ENCODE measurements around the gene MLLT3.

The MLLT3 gene

GRCh38 chr9:20349568-20349967, 272.7 kb downstream of the MLLT3 start:
- DNase-seq (no peak), ATAC-seq (replicated peaks) (no peak)
- Mint-ChIP-seq H3K4me3 (no peak overlapping the region), H3K9me3 (no peaks in the 10 kb centered on the region), H3K4me1 (peaks cover 0 to 2% of the 10 kb centered on the region in 2 donors), H3K36me3 (peaks cover 0 to 3% of the 10 kb centered on the region in 2 donors), H3K27me3 (no peaks in the 10 kb centered on the region), H3K27ac (no peak overlapping the region)

DNA sequence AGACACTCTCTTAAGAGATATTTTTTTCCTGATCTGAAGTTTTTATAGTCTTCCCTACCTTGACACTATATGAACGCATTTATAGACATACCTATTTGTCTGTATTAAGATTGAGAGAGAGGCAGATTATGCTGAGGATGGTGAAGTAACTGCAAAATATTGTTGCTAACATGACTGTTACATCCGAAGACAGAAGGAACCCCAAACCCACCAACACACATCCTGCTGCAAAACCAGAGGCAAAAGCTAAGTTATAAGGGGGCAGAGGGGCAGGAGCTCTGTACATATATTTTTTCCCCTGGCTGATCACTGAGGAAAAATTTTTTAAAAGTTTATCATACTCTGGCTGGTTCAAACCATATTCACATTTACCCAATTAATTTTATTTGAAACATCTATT, 279.0 kb downstream of the MLLT3 start:
- Mint-ChIP-seq H3K36me3 (peaks cover 0 to 3% of the 10 kb centered on the region in 2 donors), H3K27ac (no peak overlapping the region), H3K27me3 (peaks cover 8% of the 10 kb centered on the region in 2 donors), H3K9me3 (no peaks in the 10 kb centered on the region), H3K4me1 (no peaks in the 10 kb centered on the region), H3K4me3 (no peak overlapping the region)
- DNase-seq (no peak), ATAC-seq (replicated peaks) (no peak)

DNA sequence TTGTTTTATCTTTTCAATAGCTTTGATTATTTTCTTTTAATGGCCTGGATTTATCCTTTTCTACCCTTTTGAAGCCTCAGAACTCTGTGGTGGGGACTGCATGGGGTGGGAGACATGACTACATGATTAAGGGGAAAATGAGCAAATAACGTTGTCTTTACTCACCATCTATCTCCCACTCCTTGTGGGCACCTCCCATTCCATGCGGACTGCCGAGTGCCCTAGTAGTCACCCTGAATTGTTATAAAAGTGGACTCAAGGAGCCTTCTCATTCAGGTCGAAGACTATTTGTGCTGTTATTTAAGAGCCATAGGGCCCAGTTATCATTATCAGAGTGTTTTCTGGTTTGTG, 281.8 kb downstream of the MLLT3 start:
- Mint-ChIP-seq H3K4me3 (no peak overlapping the region), H3K36me3 (peaks cover 0 to 1% of the 10 kb centered on the region in 2 donors), H3K27me3 (peaks cover 16 to 31% of the 10 kb centered on the region in 2 donors), H3K4me1 (no peaks in the 10 kb centered on the region), H3K9me3 (no peaks in the 10 kb centered on the region), H3K27ac (no peak overlapping the region)
- no peak for ATAC-seq (replicated peaks)
- no peak for DNase-seq

DNA sequence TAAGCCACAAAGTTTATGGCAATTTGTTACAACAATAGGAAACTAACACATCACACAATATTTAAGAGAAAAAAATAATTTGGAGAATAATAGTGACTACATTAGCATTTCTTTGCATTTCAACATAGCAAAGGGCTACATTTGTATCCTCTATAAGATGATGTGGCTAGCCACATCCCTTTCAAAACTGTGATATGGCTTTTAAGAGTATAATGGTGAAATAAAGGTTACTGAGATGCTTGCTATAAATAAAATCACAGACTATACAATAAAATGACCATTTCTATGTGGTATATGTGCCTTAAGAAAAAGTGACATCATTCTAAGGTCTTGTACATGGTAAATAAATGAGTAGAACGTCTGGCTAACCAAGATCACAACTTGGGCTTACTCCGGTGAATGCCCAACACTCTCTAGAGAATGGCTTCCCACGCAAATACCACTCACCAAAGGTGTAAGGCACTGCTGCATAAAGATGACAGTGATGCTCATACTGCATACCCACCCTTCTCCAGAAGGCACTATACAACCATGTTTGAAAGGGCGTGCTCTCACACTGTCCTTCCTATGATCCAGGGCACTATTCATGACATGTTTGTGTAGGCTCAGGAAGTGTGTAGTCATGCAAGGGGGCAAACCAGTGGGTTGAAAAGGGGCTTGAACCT, 286.5 kb downstream of the MLLT3 start:
- DNase-seq (no peak), ATAC-seq (replicated peaks) (no peak)
- Mint-ChIP-seq H3K9me3 (peaks cover 0 to 4% of the 10 kb centered on the region in 2 donors), H3K27me3 (peaks cover 20 to 31% of the 10 kb centered on the region in 2 donors), H3K4me3 (no peak overlapping the region), H3K4me1 (no peaks in the 10 kb centered on the region), H3K36me3 (no peaks in the 10 kb centered on the region), H3K27ac (no peak overlapping the region)

GRCh38 chr9:20333991-20334390, 288.3 kb downstream of the MLLT3 start:
- H3K27me3 Mint-ChIP-seq = peaks cover 12 to 24% of the 10 kb centered on the region in 2 donors
- H3K4me3 Mint-ChIP-seq = no peak overlapping the region
- no peaks in the 10 kb centered on the region for H3K4me1 Mint-ChIP-seq
- peaks cover 0 to 4% of the 10 kb centered on the region in 2 donors for H3K9me3 Mint-ChIP-seq
- DNase-seq (no peak), ATAC-seq (replicated peaks) (no peak)
- H3K36me3 Mint-ChIP-seq = no peaks in the 10 kb centered on the region
- H3K27ac Mint-ChIP-seq = no peak overlapping the region

DNA sequence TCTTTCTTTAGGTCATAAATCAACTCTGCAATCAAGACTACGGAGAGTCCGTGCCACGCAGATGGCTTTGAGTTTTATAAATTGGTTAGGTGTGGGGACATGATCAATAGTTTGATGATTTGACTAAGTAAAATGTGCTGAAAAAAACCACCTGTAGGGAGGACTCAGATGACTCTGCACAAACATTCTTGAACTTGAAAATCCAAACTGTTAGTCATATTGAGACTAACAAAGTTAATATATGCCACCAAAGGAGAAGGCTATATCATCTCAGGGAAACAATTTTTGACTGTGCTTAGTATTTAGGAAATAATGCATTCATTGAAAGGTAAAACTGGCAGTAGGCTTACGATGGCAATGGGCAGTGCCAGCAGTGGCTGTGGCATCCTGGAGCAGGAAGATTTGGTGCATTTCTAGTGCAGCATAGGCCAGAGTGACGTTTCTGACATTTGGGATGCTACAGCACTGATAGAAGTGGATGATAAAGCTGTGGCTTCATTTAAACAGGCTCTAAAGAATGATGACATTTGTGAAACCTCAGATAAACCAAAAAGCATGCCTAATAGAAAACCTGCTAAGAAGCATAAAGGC, 291.1 kb downstream of the MLLT3 start:
- Mint-ChIP-seq H3K4me1 (no peaks in the 10 kb centered on the region), H3K9me3 (peaks cover 0 to 4% of the 10 kb centered on the region in 2 donors), H3K27ac (no peak overlapping the region), H3K27me3 (peaks cover 3 to 9% of the 10 kb centered on the region in 2 donors), H3K36me3 (no peaks in the 10 kb centered on the region), H3K4me3 (no peak overlapping the region)
- no peak for DNase-seq
- no peak for ATAC-seq (replicated peaks)

- no peak overlapping the region for H3K4me3 Mint-ChIP-seq
- no peak overlapping the region for H3K27ac Mint-ChIP-seq
- ATAC-seq (replicated peaks) (no peak), DNase-seq (no peak)
- no peaks in the 10 kb centered on the region for H3K4me1 Mint-ChIP-seq
- no peaks in the 10 kb centered on the region for H3K36me3 Mint-ChIP-seq
- peaks cover 0 to 5% of the 10 kb centered on the region in 2 donors for H3K27me3 Mint-ChIP-seq
- H3K9me3 Mint-ChIP-seq = peaks cover 0 to 4% of the 10 kb centered on the region in 2 donors
Measured at GRCh38 chr9:20330688-20331087, 291.6 kb downstream of the MLLT3 start.

GRCh38 chr9:20326516-20326915, 295.8 kb downstream of the MLLT3 start:
- Mint-ChIP-seq H3K4me3 (no peak overlapping the region), H3K27me3 (peaks cover 3 to 6% of the 10 kb centered on the region in 2 donors), H3K27ac (no peak overlapping the region), H3K36me3 (no peaks in the 10 kb centered on the region), H3K4me1 (no peaks in the 10 kb centered on the region), H3K9me3 (no peaks in the 10 kb centered on the region)
- no peak for ATAC-seq (replicated peaks)
- no peak for DNase-seq

DNA sequence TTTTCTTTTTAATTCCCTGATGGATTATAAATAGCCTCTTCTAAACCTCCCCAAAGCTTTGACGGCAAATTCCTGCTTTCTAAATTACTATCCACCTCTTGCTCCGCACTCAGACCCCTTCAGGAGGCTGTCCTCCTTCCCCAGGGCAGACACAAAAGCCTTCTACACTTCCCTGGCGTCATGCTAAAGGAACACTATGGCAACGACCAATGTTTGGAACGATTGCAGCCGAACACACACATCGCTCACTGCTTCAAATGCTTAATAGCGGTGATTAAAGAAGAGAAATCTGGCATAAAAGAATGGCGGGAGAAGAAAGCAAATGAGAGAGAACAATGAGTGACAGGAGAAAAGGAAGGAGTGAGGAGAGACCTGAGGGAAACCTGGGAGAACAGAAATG, 297.3 kb downstream of the MLLT3 start:
- no peaks in the 10 kb centered on the region for H3K9me3 Mint-ChIP-seq
- DNase-seq = no peak
- no peak overlapping the region for H3K27ac Mint-ChIP-seq
- ATAC-seq (replicated peaks) = no peak
- H3K36me3 Mint-ChIP-seq = no peaks in the 10 kb centered on the region
- H3K4me3 Mint-ChIP-seq = no peak overlapping the region
- peaks cover 7 to 8% of the 10 kb centered on the region in 2 donors for H3K27me3 Mint-ChIP-seq
- H3K4me1 Mint-ChIP-seq = no peaks in the 10 kb centered on the region

DNA sequence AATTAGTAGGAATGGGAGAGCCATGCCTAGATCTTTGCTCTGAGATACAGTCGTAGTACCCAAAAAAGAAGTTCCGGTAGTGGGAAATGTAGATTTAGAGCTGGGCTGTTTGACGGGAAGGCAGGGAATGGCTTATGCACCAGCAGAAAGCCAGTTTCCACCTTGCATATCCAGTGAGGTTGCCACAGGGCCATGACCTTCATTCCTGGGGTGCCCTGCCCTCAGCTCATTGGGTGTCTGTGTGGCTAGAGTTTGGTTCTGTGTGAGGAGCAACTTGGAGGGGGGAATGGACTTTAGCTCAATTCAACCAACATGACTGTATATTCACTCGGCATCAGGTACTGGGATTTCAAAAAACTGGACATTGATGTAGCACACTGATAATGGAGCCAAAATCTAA, 300.1 kb downstream of the MLLT3 start:
- no peak for ATAC-seq (replicated peaks)
- Mint-ChIP-seq H3K4me3 (no peak overlapping the region), H3K9me3 (no peaks in the 10 kb centered on the region), H3K27me3 (peaks cover 7 to 8% of the 10 kb centered on the region in 2 donors), H3K27ac (no peak overlapping the region), H3K4me1 (no peaks in the 10 kb centered on the region), H3K36me3 (no peaks in the 10 kb centered on the region)
- no peak for DNase-seq

- Mint-ChIP-seq H3K27me3 (peaks cover 7 to 8% of the 10 kb centered on the region in 2 donors), H3K36me3 (no peaks in the 10 kb centered on the region), H3K27ac (no peak overlapping the region), H3K9me3 (no peaks in the 10 kb centered on the region), H3K4me3 (no peak overlapping the region), H3K4me1 (no peaks in the 10 kb centered on the region)
- DNase-seq (no peak), ATAC-seq (replicated peaks) (no peak)
Measured at GRCh38 chr9:20321423-20322082, 300.7 kb downstream of the MLLT3 start.

GRCh38 chr9:20320921-20321320, 301.4 kb downstream of the MLLT3 start:
- H3K4me1 Mint-ChIP-seq = no peaks in the 10 kb centered on the region
- no peak for ATAC-seq (replicated peaks)

GRCh38 chr9:20319641-20320337, 302.5 kb downstream of the MLLT3 start:
- DNase-seq (no peak), ATAC-seq (replicated peaks) (no peak)
- Mint-ChIP-seq H3K36me3 (no peaks in the 10 kb centered on the region), H3K27ac (no peak overlapping the region), H3K27me3 (peaks cover 7 to 8% of the 10 kb centered on the region in 2 donors), H3K4me1 (no peaks in the 10 kb centered on the region), H3K9me3 (no peaks in the 10 kb centered on the region), H3K4me3 (no peak overlapping the region)

More at GRCh38 chr9:20320921-20321320, 301.4 kb downstream of the MLLT3 start:
- no peak overlapping the region for H3K27ac Mint-ChIP-seq
- H3K9me3 Mint-ChIP-seq = no peaks in the 10 kb centered on the region
- H3K27me3 Mint-ChIP-seq = peaks cover 7 to 8% of the 10 kb centered on the region in 2 donors
- H3K4me3 Mint-ChIP-seq = no peak overlapping the region
- no peaks in the 10 kb centered on the region for H3K36me3 Mint-ChIP-seq
- DNase-seq = no peak

DNA sequence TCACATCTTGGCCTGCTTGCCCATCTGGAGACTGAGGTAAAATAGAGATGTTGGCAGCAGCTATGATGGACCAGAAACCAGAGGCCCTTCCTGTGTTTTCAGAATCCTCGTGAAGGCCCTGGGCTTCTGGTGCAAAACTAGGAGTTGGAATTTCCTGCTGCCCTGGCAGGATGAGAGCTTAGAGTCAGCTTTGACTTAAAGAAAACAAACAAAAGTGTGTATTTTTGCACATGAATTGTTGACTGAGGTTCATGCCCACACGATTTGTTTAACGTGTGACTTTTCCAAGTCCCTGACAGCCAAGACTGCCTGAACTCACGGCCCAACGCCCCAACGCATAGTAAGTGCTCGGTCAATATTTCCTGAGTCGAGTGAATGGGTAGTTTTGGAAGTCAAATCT, 303.1 kb downstream of the MLLT3 start:
- Mint-ChIP-seq H3K27me3 (peaks cover 7 to 8% of the 10 kb centered on the region in 2 donors), H3K9me3 (no peaks in the 10 kb centered on the region), H3K27ac (no peak overlapping the region), H3K4me3 (no peak overlapping the region), H3K4me1 (no peaks in the 10 kb centered on the region), H3K36me3 (no peaks in the 10 kb centered on the region)
- ATAC-seq (replicated peaks) = no peak
- DNase-seq = no peak

All from stimulated activated naive B cell treated with anti-CD40 and anti-IgM and Interleukin-4, amounts not matched to agents 10 μg/mL and 1 μg/mL and 100 μg/mL, for 72 hours (primary cell).